Activated effector memory CD4-positive, alpha-beta T cell treated with anti-CD3 and anti-CD28 coated beads, Interleukin-2, amount 50 U/mL, for 16 hours (primary cell): ENCODE measurements around the gene CCDC93.

Source experiments
- DNase-seq: peaks from one replicate; pipeline ENCODE4 v3.0.0-alpha.2; 2020

Gene CCDC93

GRCh38 chr2:117879003-117879402 lies 134.9 kb downstream of the CCDC93 start:
- no peak for DNase-seq

GRCh38 chr2:117875786-117876185 lies 138.1 kb downstream of the CCDC93 start:
- no peak for DNase-seq
